SK-N-SH (cell line): Measurements from ENCODE around the gene CXCR5. TPM values are rescaled to one million over a fixed set of nuclear protein-coding genes. Genes with fewer than 3 reads are reported as not detected.

Experiments used
- CTCF ChIA-PET: fragments of 300-600, 350-600 bp; formaldehyde crosslinking; extraction: SDS; loops from one replicate; lab custom pipeline; 2021; lab: Yijun Ruan, JAX
- POLR2A ChIA-PET: fragments of 350-600 bp; sonication (Branson Sonifier 250); formaldehyde crosslinking; extraction: SDS; loops from one replicate; lab custom pipeline; 2020; ENCODE audit warnings: antibody characterized with exemption, inconsistent platforms; lab: Yijun Ruan, JAX
- DNase-seq: peaks from one replicate; pipeline ENCODE4 v3.0.0; 2012
- H2AFZ ChIP-seq: fragments of 200-600 bp; sonication (generic); 2 replicates; pipeline ENCODE4 v1.8.1; 2016; ENCODE audit warnings: antibody characterized with exemption, mild to moderate bottlenecking, low read depth
- H3F3A ChIP-seq: fragments of 200-600 bp; sonication (generic); replicated peaks from 2 replicates; pipeline ENCODE3; 2016; ENCODE audit warnings: antibody characterized with exemption, mild to moderate bottlenecking; ENCODE audit not compliant: insufficient read depth
- H3K27ac ChIP-seq, 2 experiments: fragments of 200-500 bp in 1 of 2; fragments of 200-600 bp in 1 of 2; sonication (Bioruptor generic) in 1 of 2; sonication (generic), shearing (Covaris generic) in 1 of 2; 2 replicates each; pipeline versions ENCODE4 v1.5.1 to v1.6.1; 2014 to 2016; ENCODE audit warnings: low read depth in 2 of 2, inconsistent platforms in 1 of 2, low read length in 1 of 2, mild to moderate bottlenecking in 1 of 2, mixed read lengths in 1 of 2
- H3K27me3 ChIP-seq: fragments of 200-600 bp; sonication (generic), shearing (Covaris generic); 2 replicates; pipeline ENCODE4 v1.6.1; 2016; ENCODE audit warnings: mixed run types; ENCODE audit not compliant: insufficient read depth
- H3K36me3 ChIP-seq, 2 experiments: fragments of 200-500 bp in 1 of 2; fragments of 200-600 bp in 1 of 2; sonication (Bioruptor generic) in 1 of 2; sonication (generic) in 1 of 2; replicated peaks in 1 of 2; 2 replicates each; pipeline versions ENCODE3 to v1.5.1; 2014 to 2016; ENCODE audit warnings: low read length in 1 of 2, mild to moderate bottlenecking in 1 of 2; ENCODE audit not compliant: insufficient read depth in 2 of 2, control insufficient read depth in 1 of 2
- H3K4me1 ChIP-seq, 2 experiments: fragments of 200-500 bp in 1 of 2; fragments of 200-600 bp in 1 of 2; sonication (Bioruptor generic) in 1 of 2; sonication (generic), shearing (Covaris generic) in 1 of 2; 2 replicates each; pipeline versions ENCODE4 v1.5.1 to v1.6.1; 2014 to 2016; ENCODE audit warnings: low read depth in 1 of 2, low read length in 1 of 2, mixed run types in 1 of 2; ENCODE audit not compliant: insufficient read depth in 2 of 2, control insufficient read depth in 1 of 2
- H3K4me2 ChIP-seq: fragments of 200-600 bp; sonication (generic), shearing (Covaris generic); 2 replicates; pipeline ENCODE4 v1.6.1; 2017; ENCODE audit warnings: mixed run types
- H3K4me3 ChIP-seq, 2 experiments: fragments of 200-500 bp in 1 of 2; fragments of 200-600 bp in 1 of 2; sonication (Bioruptor generic) in 1 of 2; sonication (generic), shearing (Covaris generic) in 1 of 2; 2 replicates each; pipeline versions ENCODE4 v1.5.1 to v1.8.1; 2014 to 2016; ENCODE audit warnings: low read depth in 2 of 2, inconsistent platforms in 1 of 2, low read length in 1 of 2, mild to moderate bottlenecking in 1 of 2, mixed read lengths in 1 of 2, moderate library complexity in 1 of 2
- H3K79me2 ChIP-seq: fragments of 200-600 bp; sonication (generic); 2 replicates; pipeline ENCODE4 v1.8.1; 2017; ENCODE audit warnings: mild to moderate bottlenecking; ENCODE audit not compliant: insufficient read depth
- H3K9ac ChIP-seq: fragments of 200-600 bp; sonication (generic); 2 replicates; pipeline ENCODE4 v1.6.1; 2017; ENCODE audit warnings: mixed run types
- H3K9me2 ChIP-seq: fragments of 200-600 bp; sonication (generic); 2 replicates; pipeline ENCODE4 v1.6.1; 2017; ENCODE audit warnings: mixed run types
- H3K9me3 ChIP-seq: fragments of 200-600 bp; sonication (generic); 2 replicates; pipeline ENCODE4 v1.6.1; 2017; ENCODE audit warnings: mixed run types, mild to moderate bottlenecking, moderate library complexity
- H4K20me1 ChIP-seq: fragments of 200-600 bp; sonication (generic); 2 replicates; pipeline ENCODE4 v1.6.1; 2017; ENCODE audit warnings: mild to moderate bottlenecking, mixed run types; ENCODE audit not compliant: insufficient read depth
- CTCF ChIP-seq: fragments of 200-600 bp; sonication (generic); IDR thresholded peaks from 2 replicates; pipeline ENCODE4 v1.6.1; 2017; ENCODE audit warnings: antibody characterized with exemption, mild to moderate bottlenecking, moderate library complexity
- ELF1 ChIP-seq: IDR thresholded peaks from 2 replicates; pipeline ENCODE4 v1.4.0; 2012
- EP300 ChIP-seq, 2 experiments: IDR thresholded peaks; 2 replicates each; pipeline versions ENCODE4 v1.4.0 to v1.6.1; 2012; ENCODE audit warnings: borderline replicate concordance in 1 of 2, low read depth in 1 of 2, low read length in 1 of 2
- EZH2phosphoT487 ChIP-seq: fragments of 200-600 bp; sonication (generic); IDR thresholded peaks from 2 replicates; pipeline ENCODE4 v1.6.1; 2017; ENCODE audit warnings: low read depth, mixed run types, mild to moderate bottlenecking, antibody characterized with exemption, moderate library complexity, borderline replicate concordance
- FOSL2 ChIP-seq: IDR thresholded peaks from 2 replicates; pipeline ENCODE4 v1.4.0; 2012; ENCODE audit warnings: low read depth, mild to moderate bottlenecking, moderate library complexity, borderline replicate concordance
- FOXM1 ChIP-seq: IDR thresholded peaks from 2 replicates; pipeline ENCODE4 v1.4.0; 2012; ENCODE audit warnings: low read depth, mild to moderate bottlenecking
- GABPA ChIP-seq: IDR thresholded peaks from 2 replicates; pipeline ENCODE4 v1.4.0; 2012; ENCODE audit warnings: low read depth, mild to moderate bottlenecking
- GATA2 ChIP-seq: sonication (generic); formaldehyde crosslinking; IDR thresholded peaks from 2 replicates; pipeline ENCODE4 v1.5.0; 2020; ENCODE audit warnings: mild to moderate bottlenecking, missing genetic modification reagents
- IRF3 ChIP-seq: fragments of 150-350 bp; IDR thresholded peaks from 2 replicates; pipeline ENCODE4 v1.6.1; 2016; ENCODE audit warnings: mild to moderate bottlenecking, low read depth, low read length
- JUND ChIP-seq: IDR thresholded peaks from 2 replicates; pipeline ENCODE4 v1.4.0; 2012
- MEF2A ChIP-seq: IDR thresholded peaks from 2 replicates; pipeline ENCODE4 v1.4.0; 2012; ENCODE audit warnings: low read depth, borderline replicate concordance
- MXI1 ChIP-seq: IDR thresholded peaks from 2 replicates; pipeline ENCODE4 v1.6.1; 2012; ENCODE audit warnings: mild to moderate bottlenecking, low read depth, low read length, improper control_type of control experiment
- NFIC ChIP-seq: IDR thresholded peaks from 2 replicates; pipeline ENCODE4 v1.4.0; 2012; ENCODE audit warnings: borderline replicate concordance
- PBX3 ChIP-seq: IDR thresholded peaks from 2 replicates; pipeline ENCODE4; 2012
- POLR2AphosphoS5 ChIP-seq: IDR thresholded peaks from 2 replicates; pipeline ENCODE4 v1.6.1; 2012; ENCODE audit warnings: low read depth, low read length
- RXRA ChIP-seq: IDR thresholded peaks from 2 replicates; pipeline ENCODE4 v1.4.0; 2012; ENCODE audit warnings: low read depth, mild to moderate bottlenecking, borderline replicate concordance
- SMC3 ChIP-seq: IDR thresholded peaks from 2 replicates; pipeline ENCODE4 v1.6.1; 2012; ENCODE audit warnings: low read depth, low read length, improper control_type of control experiment
- TAF1 ChIP-seq: IDR thresholded peaks from 2 replicates; pipeline ENCODE4 v1.6.1; 2012; ENCODE audit warnings: low read depth, mild to moderate bottlenecking, low read length, moderate library complexity, borderline replicate concordance
- TEAD4 ChIP-seq: IDR thresholded peaks from 2 replicates; pipeline ENCODE4 v1.4.0; 2012; ENCODE audit warnings: mild to moderate bottlenecking, borderline replicate concordance; ENCODE audit not compliant: insufficient read depth
- ZBTB33 ChIP-seq: IDR thresholded peaks from 2 replicates; pipeline ENCODE4 v1.4.0; 2012; ENCODE audit warnings: low read depth, borderline replicate concordance
- WGBS: methylation state at CpG from one replicate; pipeline ENCODE4 v1.1.6; 2017; ENCODE audit warnings: low lambda C conversion rate; 5-methylcytosine and 5-hydroxymethylcytosine counted together
- polyA plus RNA-seq, 3 experiments: library from polyadenylated mRNA; depleted of rRNA; stranded (reverse); fragments of >200 nt; gene quantifications; 2 replicates each; pipeline ENCODE4 v1.2.3, GENCODE V29; 2012

CXCR5 gene
- polyA plus RNA-seq, 1 of the 3 experiments (the other 2 are of a cell fraction), result 0.02 TPM

GRCh38 chr11:118892514-118892913 lies 8.8 kb downstream of the CXCR5 start:
- ChIA-PET POLR2A (no interaction called here), CTCF (no interaction called here)
- no peaks in the 10 kb centered on the region for H4K20me1 ChIP-seq
- H3K4me3 ChIP-seq, result no peak overlapping the region
- WGBS, result 59% methylated on average over 4 of the region's 4 CpGs
- no peak overlapping the region for H3K4me2 ChIP-seq
- no peak overlapping the region for H3K9ac ChIP-seq
- no peaks in the 10 kb centered on the region for H3K9me2 ChIP-seq
- H3K36me3 ChIP-seq, result peaks cover 0 to 3% of the 10 kb centered on the region in 2 experiments
- no peak for DNase-seq
- no peak overlapping the region for H3K27ac ChIP-seq
- no peak overlapping the region for H2AFZ ChIP-seq
- TF ChIP-seq FOSL2, result no peak
- TF ChIP-seq TAF1, result no peak
- TF ChIP-seq GATA2, result no peak
- TF ChIP-seq JUND, result no peak
- no peak for TF ChIP-seq IRF3
- TF ChIP-seq NFIC, result no peak
- TF ChIP-seq ZBTB33, result no peak
- no peak for TF ChIP-seq MEF2A
- TF ChIP-seq EZH2phosphoT487, result no peak
- TF ChIP-seq MXI1, result no peak
- no peak for TF ChIP-seq EP300 (IDR thresholded peaks at IDR 0.05; ENCODE audit: borderline replicate concordance in 1 of 2, low read depth in 1 of 2, low read length in 1 of 2)
- TF ChIP-seq ELF1, result no peak
- TF ChIP-seq RXRA, result no peak
- TF ChIP-seq POLR2AphosphoS5, result no peak
- H3K9me3 ChIP-seq, result no peaks in the 10 kb centered on the region
- no peaks in the 10 kb centered on the region for H3K79me2 ChIP-seq
- H3K27me3 ChIP-seq, result no peaks in the 10 kb centered on the region
- H3K4me1 ChIP-seq, result peaks cover 0 to 10% of the 10 kb centered on the region in 2 experiments; a peak in 2 of 4 replicates
- no peaks in the 10 kb centered on the region for H3F3A ChIP-seq

GRCh38 chr11:118892964-118893363 lies 9.3 kb downstream of the CXCR5 start:
- CTCF ChIA-PET, result interaction anchor here (1.0 kb wide), 1 partner anchor 38 kb away, joined by 4 read pairs; no protein-coding TSS in a partner anchor
- DNase-seq, result no peak
- WGBS, result 81% methylated on average over 8 of the region's 8 CpGs
- no peaks in the 10 kb centered on the region for H3K9me2 ChIP-seq
- H3F3A ChIP-seq, result no peaks in the 10 kb centered on the region
- H3K4me2 ChIP-seq, result no peak overlapping the region
- no peaks in the 10 kb centered on the region for H3K79me2 ChIP-seq
- H3K27ac ChIP-seq, result no peak overlapping the region
- H3K9me3 ChIP-seq, result no peaks in the 10 kb centered on the region
- H3K27me3 ChIP-seq, result no peaks in the 10 kb centered on the region
- POLR2A ChIA-PET, result no interaction called here
- H3K4me1 ChIP-seq, result peaks cover 0 to 6% of the 10 kb centered on the region in 2 experiments; a peak in 2 of 4 replicates
- no peaks in the 10 kb centered on the region for H4K20me1 ChIP-seq
- H2AFZ ChIP-seq, result no peak overlapping the region
- H3K4me3 ChIP-seq, result no peak overlapping the region
- H3K9ac ChIP-seq, result no peak overlapping the region
- H3K36me3 ChIP-seq, result peaks cover 0 to 3% of the 10 kb centered on the region in 2 experiments
- no peak for TF ChIP-seq SMC3
- no peak for TF ChIP-seq FOXM1
- no peak for TF ChIP-seq CTCF
- TF ChIP-seq GABPA, result no peak
- no peak for TF ChIP-seq EZH2phosphoT487
- no peak for TF ChIP-seq MEF2A
- TF ChIP-seq POLR2AphosphoS5, result no peak
- TF ChIP-seq ZBTB33, result no peak
- no peak for TF ChIP-seq FOSL2
- TF ChIP-seq TEAD4, result no peak
- TF ChIP-seq TAF1, result no peak
- no peak for TF ChIP-seq PBX3
